Measurements from ENCODE around the gene TATDN3.

Gene TATDN3

GRCh38 chr1:212791676-212792395, at the start of gene TATDN3, which contains the start of gene NSL1 (continued):
- TF ChIP-seq SCRT2 (tag by site-specific recombination; IDR thresholded peaks at IDR 0.05) (peak; percentile 59; the same call in 1 of the 2 replicates), ZNF16 (tag by site-specific recombination; IDR thresholded peaks at IDR 0.05; ENCODE audit: low read depth) (0 out of 2 replicates have a peak, but pooled peaks have one; percentile 6), ZNF747 (tag by site-specific recombination; IDR thresholded peaks at IDR 0.05) (no peak), ZNF645 (tag by site-specific recombination; IDR thresholded peaks at IDR 0.05) (0 out of 2 replicates have a peak, but pooled peaks have one; percentile 53), ZBTB20 (tag by site-specific recombination; IDR thresholded peaks at IDR 0.05) (peak; percentile 93), ZBTB8A (tag by site-specific recombination; IDR thresholded peaks at IDR 0.05) (peak; percentile 53; the same call in 1 of the 2 replicates), ZBTB17 (tag by site-specific recombination; IDR thresholded peaks at IDR 0.05) (peak; percentile 94), ZBTB44 (tag by site-specific recombination; IDR thresholded peaks at IDR 0.05) (peak; percentile 72), ELK4 (IDR thresholded peaks at IDR 0.05; ENCODE audit: borderline replicate concordance, low read depth, low read length) (no peak), CTCF (tag by site-specific recombination; IDR thresholded peaks at IDR 0.05) (peak; percentile 63), ZNF549 (tag by site-specific recombination; IDR thresholded peaks at IDR 0.05) (no peak), ZNF664 (tag by site-specific recombination; IDR thresholded peaks at IDR 0.05) (peak; percentile 73), ZBTB6 (tag by site-specific recombination; IDR thresholded peaks at IDR 0.05) (peak; percentile 58; the same call in 1 of the 2 replicates), ZNF146 (tag by site-specific recombination; IDR thresholded peaks at IDR 0.05) (peak; percentile 69), ZFHX2 (tag by site-specific recombination; conservative IDR thresholded peaks at IDR 0.05) (peak; percentile 90), FEZF1 (tag by site-specific recombination; IDR thresholded peaks at IDR 0.05) (peak; percentile 54; the same call in 1 of the 2 replicates), SP2 (tag by site-specific recombination; IDR thresholded peaks at IDR 0.05) (peak; percentile 73), ZNF140 (tag by site-specific recombination; IDR thresholded peaks at IDR 0.05) (no peak), ZIC2 (tag by site-specific recombination; IDR thresholded peaks at IDR 0.05) (0 out of 2 replicates have a peak, but pooled peaks have one; percentile 18), PRDM4 (tag by site-specific recombination; IDR thresholded peaks at IDR 0.05) (no peak), ZNF18 (tag by site-specific recombination; IDR thresholded peaks at IDR 0.05) (peak; percentile 100), ZNF133 (tag by site-specific recombination; IDR thresholded peaks at IDR 0.05) (no peak; the same call in 1 of the 2 replicates), ZNF280C (tag by site-specific recombination; IDR thresholded peaks at IDR 0.05) (no peak), ZNF621 (tag by site-specific recombination; IDR thresholded peaks at IDR 0.05) (no peak), ZNF654 (tag by site-specific recombination; IDR thresholded peaks at IDR 0.05; ENCODE audit: low read depth) (0 out of 2 replicates have a peak, but pooled peaks have one; percentile 26), ZNF37A (tag by site-specific recombination; IDR thresholded peaks at IDR 0.05) (no peak)

Data from HEK293 (cell line).